Cardiac muscle cell (in vitro differentiated cells and primary cell): Measurements from ENCODE around the gene HMGN4. TPM values are rescaled to one million over a fixed set of nuclear protein-coding genes. Genes with fewer than 3 reads are reported as not detected.

Experiments
- DNase-seq, 2 donors: peaks; one replicate each; pipeline versions ENCODE4 v3.0.0 to v3.0.0-alpha.2; 2010 to 2017; ENCODE audit warnings: low read depth in 1 of 2, low spot score in 1 of 2
- H3K27ac ChIP-seq: fragments of 200-600 bp; sonication (generic); 2 replicates; pipeline ENCODE4 v1.5.1; 2016
- H3K27me3 ChIP-seq: fragments of 200-600 bp; sonication (generic); 2 replicates; pipeline ENCODE4 v1.6.0; 2016; ENCODE audit warnings: control low read depth
- H3K36me3 ChIP-seq: fragments of 200-600 bp; sonication (generic); 2 replicates; pipeline ENCODE4 v1.5.1; 2016; ENCODE audit warnings: control low read depth
- H3K4me1 ChIP-seq: fragments of 200-600 bp; sonication (generic); 2 replicates; pipeline ENCODE4 v1.8.1; 2017; ENCODE audit warnings: low read depth, mild to moderate bottlenecking, mixed run types
- H3K4me3 ChIP-seq: fragments of 200-600 bp; sonication (generic); 2 replicates; pipeline ENCODE4 v1.5.1; 2016; ENCODE audit warnings: mild to moderate bottlenecking
- H3K9me3 ChIP-seq: fragments of 200-600 bp; sonication (generic); 2 replicates; pipeline ENCODE4 v1.5.1; 2017; ENCODE audit warnings: low read depth, mild to moderate bottlenecking, control low read depth
- CTCF ChIP-seq: IDR thresholded peaks from 2 replicates; pipeline ENCODE4 v1.5.1; 2012; ENCODE audit warnings: low read depth, mild to moderate bottlenecking, low read length
- polyA plus RNA-seq: library from polyadenylated mRNA; unstranded; fragments of >200 nt; fragmentation: Nextera tagmentation; extraction: Ambion mirVana; gene quantifications from 2 replicates; pipeline ENCODE4 v1.2.1, GENCODE V29; 2016
- total RNA-seq: library from RNA; depleted of rRNA; stranded (reverse); fragments of >200 nt; gene quantifications from 2 replicates; pipeline ENCODE4 v1.2.3, GENCODE V29; 2016

HMGN4 gene
- total and polyA plus RNA-seq, 2 experiments from 2014 or later = 54.7 to 57.1 TPM

GRCh38 chr6:26575494-26575939 is 37.4 kb downstream of the HMGN4 start:
- no peak overlapping the region for H3K4me3 ChIP-seq
- H3K4me1 ChIP-seq = no peaks in the 10 kb centered on the region
- TF ChIP-seq CTCF = no peak
- no peak overlapping the region for H3K27ac ChIP-seq
- peak in 1 of 2 donors; percentile 34 for DNase-seq
- H3K27me3 ChIP-seq = peaks cover 15% of the 10 kb centered on the region
- no peaks in the 10 kb centered on the region for H3K9me3 ChIP-seq
- H3K36me3 ChIP-seq = no peaks in the 10 kb centered on the region

- Histone ChIP-seq H3K27me3 (peaks cover 15% of the 10 kb centered on the region), H3K4me3 (peak overlapping the region; percentile 15), H3K4me1 (no peaks in the 10 kb centered on the region), H3K9me3 (no peaks in the 10 kb centered on the region), H3K27ac (no peak overlapping the region), H3K36me3 (no peaks in the 10 kb centered on the region)
- peak in 1 of 2 donors; percentile 6 for DNase-seq
- no peak for TF ChIP-seq CTCF
Observed at GRCh38 chr6:26576407-26576843, 38.3 kb downstream of the HMGN4 start.

- no peaks in the 10 kb centered on the region for H3K9me3 ChIP-seq
- H3K4me1 ChIP-seq = no peaks in the 10 kb centered on the region
- peaks cover 21% of the 10 kb centered on the region for H3K27me3 ChIP-seq
- H3K4me3 ChIP-seq = peak overlapping the region; percentile 15
- H3K27ac ChIP-seq = no peak overlapping the region
- peak in 1 of 2 donors; percentile 78 for DNase-seq
- no peaks in the 10 kb centered on the region for H3K36me3 ChIP-seq
- TF ChIP-seq CTCF = no peak
Observed at GRCh38 chr6:26576929-26577719, 39.0 kb downstream of the HMGN4 start.

GRCh38 chr6:26577720-26578072 is 39.5 kb downstream of the HMGN4 start:
- TF ChIP-seq CTCF = no peak
- Histone ChIP-seq H3K9me3 (no peaks in the 10 kb centered on the region), H3K4me1 (no peaks in the 10 kb centered on the region), H3K36me3 (no peaks in the 10 kb centered on the region), H3K27me3 (peaks cover 25% of the 10 kb centered on the region), H3K27ac (no peak overlapping the region), H3K4me3 (peak overlapping the region; percentile 15)
- no peak for DNase-seq

GRCh38 chr6:26578279-26578678 is 40.1 kb downstream of the HMGN4 start:
- no peaks in the 10 kb centered on the region for H3K9me3 ChIP-seq

More at GRCh38 chr6:26578279-26578678, 40.1 kb downstream of the HMGN4 start:
- Histone ChIP-seq H3K4me3 (no peak overlapping the region), H3K4me1 (no peaks in the 10 kb centered on the region), H3K27ac (no peak overlapping the region), H3K36me3 (no peaks in the 10 kb centered on the region), H3K27me3 (peaks cover 31% of the 10 kb centered on the region)
- DNase-seq = no peak
- no peak for TF ChIP-seq CTCF
